A549 (cell line): Measurements from ENCODE around the gene DIAPH2.

Source experiments
- CBX2 ChIP-seq: fragments of 200-600 bp; sonication (generic); IDR thresholded peaks from 2 replicates; pipeline ENCODE4 v1.6.1; 2016; ENCODE audit warnings: low read depth, mild to moderate bottlenecking, borderline replicate concordance
- EHMT2 ChIP-seq: fragments of 200-600 bp; sonication (generic); IDR thresholded peaks from 2 replicates; pipeline ENCODE4 v1.6.1; 2016; ENCODE audit warnings: antibody characterized with exemption, low read depth, mild to moderate bottlenecking, moderate library complexity
- EP300 ChIP-seq, 2 experiments: fragments of >200 bp; sonication (Bioruptor Twin); formaldehyde crosslinking; IDR thresholded peaks; 2 replicates in 1 of 2; 3 replicates in 1 of 2; pipeline ENCODE4 v1.6.1; 2016 to 2017
- ESRRA ChIP-seq: fragments of 150-350 bp; IDR thresholded peaks from 2 replicates; pipeline ENCODE4 v1.6.1; 2014; ENCODE audit warnings: mild to moderate bottlenecking, low read length, borderline replicate concordance
- HMGXB4 ChIP-seq: fragments of 250-450 bp; sonication (Bioruptor Pico); IDR thresholded peaks from 2 replicates; pipeline ENCODE4 v1.5.0; 2021; ENCODE audit warnings: mild to moderate bottlenecking, moderate library complexity, borderline replicate concordance
- MYC ChIP-seq: IDR thresholded peaks from 2 replicates; pipeline ENCODE4 v1.6.1; 2012; ENCODE audit warnings: mild to moderate bottlenecking, inconsistent platforms, low read length, improper control_type of control experiment, borderline replicate concordance
- NR3C1 ChIP-seq: fragments of >200 bp; sonication (Bioruptor Twin); formaldehyde crosslinking; IDR thresholded peaks from 3 replicates; pipeline ENCODE4 v1.6.1; 2017
- POLR2A ChIP-seq: IDR thresholded peaks from 2 replicates; pipeline ENCODE4 v1.6.1; 2012; ENCODE audit warnings: mild to moderate bottlenecking, low read length
- POLR2AphosphoS2 ChIP-seq: conservative IDR thresholded peaks from 2 replicates; pipeline ENCODE4 v1.6.1; 2012; ENCODE audit warnings: low read length, improper control_type of control experiment, inconsistent platforms
- RCOR1 ChIP-seq: fragments of 150-350 bp; IDR thresholded peaks from 2 replicates; pipeline ENCODE4 v1.6.1; 2014; ENCODE audit warnings: antibody characterized with exemption, low read length, low read depth
- REST ChIP-seq: fragments of 200-600 bp; sonication (generic); IDR thresholded peaks from 2 replicates; pipeline ENCODE4 v1.6.1; 2016; ENCODE audit warnings: antibody characterized with exemption, mild to moderate bottlenecking, moderate library complexity
- TF ChIP-seq, protein P1 (sequence below): fragments of >200 bp; sonication (Bioruptor Twin); formaldehyde crosslinking; IDR thresholded peaks from 3 replicates; pipeline ENCODE4 v1.5.1; 2016
- TF ChIP-seq, protein P2 (sequence below): fragments of 450-650 bp; IDR thresholded peaks from 2 replicates; pipeline ENCODE4 v1.6.1; 2014; ENCODE audit warnings: antibody characterized with exemption
- TF ChIP-seq, protein P3 (sequence below): fragments of >200 bp; sonication (Bioruptor Twin); formaldehyde crosslinking; IDR thresholded peaks from 3 replicates; pipeline ENCODE4 v1.6.1; 2016

DNA sequence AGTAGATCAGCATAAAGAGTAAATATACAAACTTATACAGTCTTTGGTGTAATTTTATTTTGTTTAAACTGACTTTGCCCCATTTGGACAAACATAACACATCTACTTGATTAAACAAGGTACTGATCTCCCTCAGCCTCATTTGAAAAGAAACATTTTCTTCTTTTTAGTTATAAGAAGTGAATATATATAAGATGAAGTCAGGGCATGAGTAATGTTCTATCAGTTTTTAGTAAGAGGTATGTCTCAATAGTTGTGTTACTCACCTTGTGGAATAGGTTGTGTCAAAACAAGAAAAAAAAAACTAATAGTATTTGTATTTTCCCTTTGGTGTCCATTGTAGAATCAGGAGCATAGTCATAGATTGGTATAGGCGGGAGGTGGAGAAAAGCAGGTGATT lies 526.4 kb downstream of the DIAPH2 start:
- TF ChIP-seq, protein P1, sequence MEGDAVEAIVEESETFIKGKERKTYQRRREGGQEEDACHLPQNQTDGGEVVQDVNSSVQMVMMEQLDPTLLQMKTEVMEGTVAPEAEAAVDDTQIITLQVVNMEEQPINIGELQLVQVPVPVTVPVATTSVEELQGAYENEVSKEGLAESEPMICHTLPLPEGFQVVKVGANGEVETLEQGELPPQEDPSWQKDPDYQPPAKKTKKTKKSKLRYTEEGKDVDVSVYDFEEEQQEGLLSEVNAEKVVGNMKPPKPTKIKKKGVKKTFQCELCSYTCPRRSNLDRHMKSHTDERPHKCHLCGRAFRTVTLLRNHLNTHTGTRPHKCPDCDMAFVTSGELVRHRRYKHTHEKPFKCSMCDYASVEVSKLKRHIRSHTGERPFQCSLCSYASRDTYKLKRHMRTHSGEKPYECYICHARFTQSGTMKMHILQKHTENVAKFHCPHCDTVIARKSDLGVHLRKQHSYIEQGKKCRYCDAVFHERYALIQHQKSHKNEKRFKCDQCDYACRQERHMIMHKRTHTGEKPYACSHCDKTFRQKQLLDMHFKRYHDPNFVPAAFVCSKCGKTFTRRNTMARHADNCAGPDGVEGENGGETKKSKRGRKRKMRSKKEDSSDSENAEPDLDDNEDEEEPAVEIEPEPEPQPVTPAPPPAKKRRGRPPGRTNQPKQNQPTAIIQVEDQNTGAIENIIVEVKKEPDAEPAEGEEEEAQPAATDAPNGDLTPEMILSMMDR = no peak
- no peak for TF ChIP-seq EHMT2
- TF ChIP-seq EP300 (IDR thresholded peaks at IDR 0.05) = no peak
- TF ChIP-seq POLR2A = no peak
- TF ChIP-seq REST = no peak
- TF ChIP-seq POLR2AphosphoS2 = no peak
- TF ChIP-seq, protein P2, sequence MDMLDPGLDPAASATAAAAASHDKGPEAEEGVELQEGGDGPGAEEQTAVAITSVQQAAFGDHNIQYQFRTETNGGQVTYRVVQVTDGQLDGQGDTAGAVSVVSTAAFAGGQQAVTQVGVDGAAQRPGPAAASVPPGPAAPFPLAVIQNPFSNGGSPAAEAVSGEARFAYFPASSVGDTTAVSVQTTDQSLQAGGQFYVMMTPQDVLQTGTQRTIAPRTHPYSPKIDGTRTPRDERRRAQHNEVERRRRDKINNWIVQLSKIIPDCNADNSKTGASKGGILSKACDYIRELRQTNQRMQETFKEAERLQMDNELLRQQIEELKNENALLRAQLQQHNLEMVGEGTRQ = no peak
- no peak for TF ChIP-seq HMGXB4 (CRISPR knock-in tag)
- TF ChIP-seq ESRRA = no peak
- TF ChIP-seq RCOR1 = no peak
- TF ChIP-seq NR3C1 = no peak
- no peak for TF ChIP-seq MYC
- TF ChIP-seq CBX2 = no peak
- TF ChIP-seq, protein P3, sequence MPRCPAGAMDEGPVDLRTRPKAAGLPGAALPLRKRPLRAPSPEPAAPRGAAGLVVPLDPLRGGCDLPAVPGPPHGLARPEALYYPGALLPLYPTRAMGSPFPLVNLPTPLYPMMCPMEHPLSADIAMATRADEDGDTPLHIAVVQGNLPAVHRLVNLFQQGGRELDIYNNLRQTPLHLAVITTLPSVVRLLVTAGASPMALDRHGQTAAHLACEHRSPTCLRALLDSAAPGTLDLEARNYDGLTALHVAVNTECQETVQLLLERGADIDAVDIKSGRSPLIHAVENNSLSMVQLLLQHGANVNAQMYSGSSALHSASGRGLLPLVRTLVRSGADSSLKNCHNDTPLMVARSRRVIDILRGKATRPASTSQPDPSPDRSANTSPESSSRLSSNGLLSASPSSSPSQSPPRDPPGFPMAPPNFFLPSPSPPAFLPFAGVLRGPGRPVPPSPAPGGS = no peak
